ENCODE data around the gene RPP25L. TPM values are rescaled to one million over a fixed set of nuclear protein-coding genes. Genes with fewer than 3 reads are reported as not detected.
A peak's percentile ranks its signal among the peaks of the same experiment; 100 is the strongest.

The RPP25L gene
- polyA plus RNA-seq, 1 donor from 2014 or later = 31.4 TPM

DNA sequence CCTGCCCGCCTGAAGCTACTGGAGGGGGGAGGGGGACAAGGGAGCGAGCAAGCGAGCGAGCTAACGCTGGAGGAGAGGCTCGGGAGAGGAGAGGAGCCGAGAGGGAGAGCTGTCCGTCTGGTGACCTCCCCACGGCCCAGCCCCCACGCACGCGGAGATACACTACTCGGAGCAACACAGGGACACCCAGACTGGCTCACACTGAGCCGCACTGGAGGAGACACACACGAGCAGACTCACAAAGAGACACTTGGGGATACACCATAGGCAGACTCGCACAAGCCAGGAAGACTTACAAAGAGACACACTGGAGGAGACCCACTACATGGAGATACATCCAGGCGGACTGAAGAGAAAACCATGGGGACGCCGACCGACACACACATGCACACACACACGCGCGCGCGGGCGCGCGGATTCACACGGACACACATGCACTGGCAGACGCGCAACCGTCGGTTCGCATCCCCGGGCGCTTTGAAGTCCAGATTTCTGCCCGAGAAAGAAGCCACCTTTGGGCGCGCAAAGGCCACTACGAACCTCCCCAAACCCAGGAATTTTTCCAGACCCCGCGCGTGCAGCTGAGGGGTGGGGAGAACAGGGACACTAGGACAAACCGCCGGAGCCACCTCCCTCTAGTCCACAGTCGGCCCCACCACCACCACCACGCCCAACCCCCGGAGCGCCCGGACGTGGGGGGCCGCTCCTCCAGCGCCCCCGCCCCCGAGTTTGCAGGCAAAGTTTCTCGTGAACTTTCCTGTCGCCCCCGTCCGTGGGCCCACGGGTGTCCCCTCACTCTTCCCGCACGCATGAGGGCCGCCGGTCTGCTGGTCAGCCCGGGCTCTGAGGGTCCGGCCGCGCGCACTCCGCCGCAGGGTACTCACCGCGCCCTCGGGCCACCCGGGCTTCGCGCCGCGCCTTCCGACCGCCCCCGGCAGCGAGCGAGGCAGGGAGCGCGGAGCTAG lies 22.9 kb downstream of the RPP25L start:
- no peaks in the 10 kb centered on the region for H3F3A ChIP-seq (ENCODE audit: insufficient read depth, low read length, poor library complexity, severe bottlenecking)
- H4K20me1 ChIP-seq (ENCODE audit: insufficient read depth) = peaks cover 5% of the 10 kb centered on the region
- peak overlapping the region; percentile 43 for H2AFZ ChIP-seq (ENCODE audit: low read depth, low read length)
- no peaks in the 10 kb centered on the region for H3K36me3 ChIP-seq (ENCODE audit: insufficient read depth, low read length)
- H3K9me3 ChIP-seq (ENCODE audit: low read length) = no peaks in the 10 kb centered on the region
- H3K9ac ChIP-seq (ENCODE audit: low read length) = peak overlapping the region; percentile 80
- H3K9me2 ChIP-seq (ENCODE audit: insufficient read depth, low read length) = no peaks in the 10 kb centered on the region
- TF ChIP-seq, protein P1, sequence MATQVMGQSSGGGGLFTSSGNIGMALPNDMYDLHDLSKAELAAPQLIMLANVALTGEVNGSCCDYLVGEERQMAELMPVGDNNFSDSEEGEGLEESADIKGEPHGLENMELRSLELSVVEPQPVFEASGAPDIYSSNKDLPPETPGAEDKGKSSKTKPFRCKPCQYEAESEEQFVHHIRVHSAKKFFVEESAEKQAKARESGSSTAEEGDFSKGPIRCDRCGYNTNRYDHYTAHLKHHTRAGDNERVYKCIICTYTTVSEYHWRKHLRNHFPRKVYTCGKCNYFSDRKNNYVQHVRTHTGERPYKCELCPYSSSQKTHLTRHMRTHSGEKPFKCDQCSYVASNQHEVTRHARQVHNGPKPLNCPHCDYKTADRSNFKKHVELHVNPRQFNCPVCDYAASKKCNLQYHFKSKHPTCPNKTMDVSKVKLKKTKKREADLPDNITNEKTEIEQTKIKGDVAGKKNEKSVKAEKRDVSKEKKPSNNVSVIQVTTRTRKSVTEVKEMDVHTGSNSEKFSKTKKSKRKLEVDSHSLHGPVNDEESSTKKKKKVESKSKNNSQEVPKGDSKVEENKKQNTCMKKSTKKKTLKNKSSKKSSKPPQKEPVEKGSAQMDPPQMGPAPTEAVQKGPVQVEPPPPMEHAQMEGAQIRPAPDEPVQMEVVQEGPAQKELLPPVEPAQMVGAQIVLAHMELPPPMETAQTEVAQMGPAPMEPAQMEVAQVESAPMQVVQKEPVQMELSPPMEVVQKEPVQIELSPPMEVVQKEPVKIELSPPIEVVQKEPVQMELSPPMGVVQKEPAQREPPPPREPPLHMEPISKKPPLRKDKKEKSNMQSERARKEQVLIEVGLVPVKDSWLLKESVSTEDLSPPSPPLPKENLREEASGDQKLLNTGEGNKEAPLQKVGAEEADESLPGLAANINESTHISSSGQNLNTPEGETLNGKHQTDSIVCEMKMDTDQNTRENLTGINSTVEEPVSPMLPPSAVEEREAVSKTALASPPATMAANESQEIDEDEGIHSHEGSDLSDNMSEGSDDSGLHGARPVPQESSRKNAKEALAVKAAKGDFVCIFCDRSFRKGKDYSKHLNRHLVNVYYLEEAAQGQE (IDR thresholded peaks at IDR 0.05; ENCODE audit: borderline replicate concordance) = peak; percentile 31
- no peak for TF ChIP-seq EP300 (conservative IDR thresholded peaks at IDR 0.05; ENCODE audit: poor library complexity, severe bottlenecking)
- peak; percentile 19 for TF ChIP-seq SMC3 (conservative IDR thresholded peaks at IDR 0.05; ENCODE audit: poor library complexity)
- no peak for TF ChIP-seq POLR2AphosphoS5 (IDR thresholded peaks at IDR 0.05)
- TF ChIP-seq RAD21 (conservative IDR thresholded peaks at IDR 0.05) = peak; percentile 43
- TF ChIP-seq, protein P2, sequence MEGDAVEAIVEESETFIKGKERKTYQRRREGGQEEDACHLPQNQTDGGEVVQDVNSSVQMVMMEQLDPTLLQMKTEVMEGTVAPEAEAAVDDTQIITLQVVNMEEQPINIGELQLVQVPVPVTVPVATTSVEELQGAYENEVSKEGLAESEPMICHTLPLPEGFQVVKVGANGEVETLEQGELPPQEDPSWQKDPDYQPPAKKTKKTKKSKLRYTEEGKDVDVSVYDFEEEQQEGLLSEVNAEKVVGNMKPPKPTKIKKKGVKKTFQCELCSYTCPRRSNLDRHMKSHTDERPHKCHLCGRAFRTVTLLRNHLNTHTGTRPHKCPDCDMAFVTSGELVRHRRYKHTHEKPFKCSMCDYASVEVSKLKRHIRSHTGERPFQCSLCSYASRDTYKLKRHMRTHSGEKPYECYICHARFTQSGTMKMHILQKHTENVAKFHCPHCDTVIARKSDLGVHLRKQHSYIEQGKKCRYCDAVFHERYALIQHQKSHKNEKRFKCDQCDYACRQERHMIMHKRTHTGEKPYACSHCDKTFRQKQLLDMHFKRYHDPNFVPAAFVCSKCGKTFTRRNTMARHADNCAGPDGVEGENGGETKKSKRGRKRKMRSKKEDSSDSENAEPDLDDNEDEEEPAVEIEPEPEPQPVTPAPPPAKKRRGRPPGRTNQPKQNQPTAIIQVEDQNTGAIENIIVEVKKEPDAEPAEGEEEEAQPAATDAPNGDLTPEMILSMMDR (IDR thresholded peaks at IDR 0.05; ENCODE audit: poor library complexity, severe bottlenecking) = no peak
- TF ChIP-seq MXI1 (conservative IDR thresholded peaks at IDR 0.05; ENCODE audit: poor library complexity, severe bottlenecking) = peak; percentile 78
- TF ChIP-seq EZH2 (IDR thresholded peaks at IDR 0.05; ENCODE audit: borderline replicate concordance, insufficient read depth, low read length, poor library complexity, severe bottlenecking) = no peak
- TF ChIP-seq TAF1 (IDR thresholded peaks at IDR 0.05; ENCODE audit: low read depth) = no peak
- H3K79me2 ChIP-seq (replicated peaks; ENCODE audit: insufficient read depth, low read length) = peaks cover 53% of the 10 kb centered on the region
- H3K27me3 ChIP-seq (ENCODE audit: insufficient read depth, low read depth, low read length) = peaks cover 26% of the 10 kb centered on the region
- H3K27ac ChIP-seq (ENCODE audit: low read length) = peak overlapping the region; percentile 75
- H3K4me3 ChIP-seq (ENCODE audit: low read length) = peak overlapping the region; percentile 98
- peak overlapping the region; percentile 92 for H3K4me2 ChIP-seq (ENCODE audit: low read length)

DNA sequence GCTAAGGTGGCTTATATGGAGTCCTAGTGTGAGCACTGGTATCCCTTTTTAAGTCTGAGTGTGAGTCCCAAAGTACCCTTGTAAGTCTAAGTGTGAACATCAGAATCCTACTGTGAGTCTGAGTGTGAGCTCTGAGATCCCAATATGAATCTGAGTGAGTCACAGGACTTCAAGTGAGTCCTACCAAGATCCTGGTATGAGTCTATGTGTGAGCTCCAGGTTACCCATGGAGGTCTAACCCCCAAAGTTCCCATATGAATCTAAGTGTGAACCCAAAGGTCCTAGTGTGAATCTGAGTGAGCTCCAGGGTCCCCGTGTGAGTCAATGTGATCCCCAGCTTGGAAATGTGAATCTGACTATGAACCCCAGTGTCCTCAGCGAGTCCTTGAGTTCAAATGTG lies 24.6 kb downstream of the RPP25L start:
- Histone ChIP-seq H3K4me2 (ENCODE audit: low read length) (no peak overlapping the region), H3K4me3 (ENCODE audit: low read length) (peak overlapping the region; percentile 98), H3K9me3 (ENCODE audit: low read length) (no peaks in the 10 kb centered on the region), H3K9me2 (ENCODE audit: insufficient read depth, low read length) (no peaks in the 10 kb centered on the region), H3K27ac (ENCODE audit: low read length) (no peak overlapping the region), H3K36me3 (ENCODE audit: insufficient read depth, low read length) (no peaks in the 10 kb centered on the region), H2AFZ (ENCODE audit: low read depth, low read length) (no peak overlapping the region), H4K20me1 (ENCODE audit: insufficient read depth) (peaks cover 5% of the 10 kb centered on the region), H3K79me2 (replicated peaks; ENCODE audit: insufficient read depth, low read length) (peaks cover 62% of the 10 kb centered on the region), H3F3A (ENCODE audit: insufficient read depth, low read length, poor library complexity, severe bottlenecking) (no peaks in the 10 kb centered on the region), H3K27me3 (ENCODE audit: insufficient read depth, low read depth, low read length) (peaks cover 12% of the 10 kb centered on the region), H3K9ac (ENCODE audit: low read length) (no peak overlapping the region)
- no peak for TF ChIP-seq EP300 (conservative IDR thresholded peaks at IDR 0.05; ENCODE audit: poor library complexity, severe bottlenecking)
- no peak for TF ChIP-seq SMC3 (conservative IDR thresholded peaks at IDR 0.05; ENCODE audit: poor library complexity)
- no peak for TF ChIP-seq EZH2 (IDR thresholded peaks at IDR 0.05; ENCODE audit: borderline replicate concordance, insufficient read depth, low read length, poor library complexity, severe bottlenecking)
- TF ChIP-seq, protein P1 (IDR thresholded peaks at IDR 0.05; ENCODE audit: borderline replicate concordance) = no peak
- TF ChIP-seq RAD21 (conservative IDR thresholded peaks at IDR 0.05) = no peak
- TF ChIP-seq, protein P2 (IDR thresholded peaks at IDR 0.05; ENCODE audit: poor library complexity, severe bottlenecking) = no peak
- TF ChIP-seq POLR2AphosphoS5 (IDR thresholded peaks at IDR 0.05) = no peak
- no peak for TF ChIP-seq TAF1 (IDR thresholded peaks at IDR 0.05; ENCODE audit: low read depth)
- no peak for TF ChIP-seq MXI1 (conservative IDR thresholded peaks at IDR 0.05; ENCODE audit: poor library complexity, severe bottlenecking)
